G401.6 (cell line): ENCODE data around the gene PTPN7.
"Not testable (repeated sequence)": the region's sequence is repeated elsewhere in the genome, so short reads cannot be mapped to it uniquely, and the experiment has no call there.

Experiments used
- FAIRE-seq: peaks from 2 replicates; lab custom pipeline; 2012; peaks lifted over from hg19 to GRCh38; lab: Jason Lieb, UNC

The PTPN7 gene

DNA sequence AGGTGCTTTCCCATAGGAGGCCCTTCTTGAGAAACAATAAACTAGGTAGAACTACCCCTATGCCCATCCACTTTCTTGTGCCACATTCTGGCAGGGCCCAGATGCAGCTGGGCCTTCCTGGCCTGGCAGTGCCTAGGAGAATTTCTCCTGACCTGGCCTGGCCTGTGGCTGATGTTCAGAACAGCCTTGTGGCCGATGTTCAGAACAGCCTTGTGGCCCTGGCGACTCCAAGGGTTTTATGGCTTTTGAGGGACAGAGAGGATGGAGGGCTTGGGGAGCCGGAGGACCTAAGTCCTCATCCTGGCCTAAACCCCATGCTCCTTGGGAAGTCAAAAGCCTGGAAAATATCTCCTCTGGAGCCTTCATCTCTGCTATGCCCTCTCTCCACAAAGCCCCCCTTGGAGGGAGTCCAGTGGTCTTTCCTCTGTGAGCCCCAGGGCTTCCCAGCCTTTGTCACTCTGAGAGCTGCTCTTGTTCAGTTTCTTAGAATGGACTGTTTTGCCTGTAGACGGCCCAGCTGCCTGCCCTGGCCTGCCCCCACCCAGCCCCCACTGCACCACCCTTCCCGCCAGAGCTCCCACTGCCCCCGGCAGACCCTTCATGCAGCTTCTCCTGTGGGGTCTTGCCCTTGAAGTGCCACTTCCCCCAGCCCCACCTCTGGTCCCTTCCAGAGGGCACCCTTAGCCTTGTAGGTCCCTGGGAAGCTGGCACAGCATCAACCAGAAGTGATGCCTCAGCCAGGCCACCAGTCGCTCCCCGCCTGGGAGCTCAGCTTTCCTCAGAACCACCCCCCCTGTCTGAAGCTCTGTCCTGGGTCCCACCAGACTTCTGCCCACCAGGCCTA is 30.7 kb downstream of the PTPN7 start:
- FAIRE-seq: no peak

DNA sequence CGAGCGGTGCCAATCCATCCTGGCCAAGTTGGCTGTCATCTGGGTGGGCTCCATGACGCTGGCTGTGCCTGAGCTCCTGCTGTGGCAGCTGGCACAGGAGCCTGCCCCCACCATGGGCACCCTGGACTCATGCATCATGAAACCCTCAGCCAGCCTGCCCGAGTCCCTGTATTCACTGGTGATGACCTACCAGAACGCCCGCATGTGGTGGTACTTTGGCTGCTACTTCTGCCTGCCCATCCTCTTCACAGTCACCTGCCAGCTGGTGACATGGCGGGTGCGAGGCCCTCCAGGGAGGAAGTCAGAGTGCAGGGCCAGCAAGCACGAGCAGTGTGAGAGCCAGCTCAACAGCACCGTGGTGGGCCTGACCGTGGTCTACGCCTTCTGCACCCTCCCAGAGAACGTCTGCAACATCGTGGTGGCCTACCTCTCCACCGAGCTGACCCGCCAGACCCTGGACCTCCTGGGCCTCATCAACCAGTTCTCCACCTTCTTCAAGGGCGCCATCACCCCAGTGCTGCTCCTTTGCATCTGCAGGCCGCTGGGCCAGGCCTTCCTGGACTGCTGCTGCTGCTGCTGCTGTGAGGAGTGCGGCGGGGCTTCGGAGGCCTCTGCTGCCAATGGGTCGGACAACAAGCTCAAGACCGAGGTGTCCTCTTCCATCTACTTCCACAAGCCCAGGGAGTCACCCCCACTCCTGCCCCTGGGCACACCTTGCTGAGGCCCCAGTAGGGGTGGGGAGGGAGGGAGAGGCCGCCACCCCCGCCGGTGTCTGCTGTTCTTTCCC is 32.4 kb downstream of the PTPN7 start:
- no peak for FAIRE-seq

DNA sequence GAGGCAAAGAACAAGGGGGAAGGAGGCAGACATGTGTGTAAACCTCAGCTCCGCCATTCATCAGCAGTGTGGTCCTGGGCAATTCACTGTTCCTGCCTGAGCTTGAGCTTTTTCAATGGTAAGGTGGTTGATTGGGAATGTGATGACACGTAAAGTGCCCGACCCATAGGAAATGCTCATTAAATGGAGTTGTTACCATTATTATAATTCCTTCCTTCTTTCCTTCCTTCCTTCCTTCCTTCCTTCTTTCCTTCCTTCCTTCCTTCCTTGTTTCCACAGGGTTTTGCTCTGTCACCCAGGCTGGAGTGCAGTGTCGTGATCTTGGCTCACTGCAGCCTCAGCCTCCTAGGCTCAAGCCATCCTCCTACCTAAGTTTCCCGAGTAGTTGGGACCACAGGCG is 33.3 kb downstream of the PTPN7 start:
- FAIRE-seq: no peak

DNA sequence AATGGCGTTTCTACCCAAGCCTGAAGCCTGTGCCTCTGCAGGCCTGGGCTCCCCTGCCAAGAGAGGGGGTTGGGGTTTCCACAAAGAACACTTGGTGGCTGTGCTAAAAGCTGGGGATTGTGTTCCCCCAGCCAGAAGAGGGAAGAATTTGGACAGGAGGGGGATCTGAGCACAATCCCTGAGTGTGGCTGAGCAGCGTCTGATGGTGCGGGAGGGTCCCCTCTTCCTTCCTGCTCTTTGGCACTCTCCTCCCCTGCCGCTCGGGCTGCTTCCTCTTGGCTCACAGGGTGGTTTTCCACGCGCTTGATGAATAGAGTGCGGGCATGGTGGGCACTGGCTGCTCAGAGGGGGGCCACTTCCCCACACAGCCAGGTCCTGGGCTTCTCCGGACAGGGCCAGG is 34.0 kb downstream of the PTPN7 start:
- FAIRE-seq: no peak

DNA sequence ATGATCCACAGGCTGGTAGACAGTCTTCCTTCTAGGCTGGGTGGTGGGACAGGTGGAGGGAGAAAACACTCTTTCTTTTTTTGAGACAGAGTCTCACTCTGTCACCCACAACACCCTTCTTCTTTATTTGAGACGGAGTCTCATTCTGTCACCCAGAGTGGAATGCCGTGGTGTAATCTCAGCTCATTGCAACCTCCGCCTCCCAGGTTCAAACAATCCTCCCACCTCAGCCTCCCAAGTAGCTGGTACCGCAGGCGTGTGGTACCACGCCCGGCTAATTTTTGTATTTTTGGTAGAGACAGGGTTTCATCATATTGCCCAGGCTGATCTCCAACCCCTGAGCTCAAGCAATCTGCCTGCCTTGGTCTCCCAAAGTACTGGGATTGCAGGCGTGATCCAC is 34.8 kb downstream of the PTPN7 start:
- no peak for FAIRE-seq

DNA sequence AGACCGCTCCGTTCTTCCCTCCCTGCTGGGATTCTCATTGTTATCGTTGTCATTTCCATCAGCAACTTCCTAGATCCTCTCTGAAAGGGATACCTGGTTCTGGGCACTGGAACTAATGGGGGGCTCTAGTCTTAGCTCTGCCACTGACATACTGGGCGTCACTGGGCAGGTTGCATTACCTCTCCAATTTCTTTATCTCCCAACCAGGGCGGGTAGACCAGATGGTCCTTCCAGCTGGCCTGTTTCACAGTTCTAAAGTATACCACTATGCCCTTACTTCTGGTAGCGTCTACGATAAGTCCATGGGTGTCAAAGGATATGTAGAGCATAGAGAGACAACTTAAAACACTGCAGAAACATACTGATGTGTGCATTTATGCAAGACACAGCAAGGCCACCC is 36.3 kb downstream of the PTPN7 start:
- no peak for FAIRE-seq

DNA sequence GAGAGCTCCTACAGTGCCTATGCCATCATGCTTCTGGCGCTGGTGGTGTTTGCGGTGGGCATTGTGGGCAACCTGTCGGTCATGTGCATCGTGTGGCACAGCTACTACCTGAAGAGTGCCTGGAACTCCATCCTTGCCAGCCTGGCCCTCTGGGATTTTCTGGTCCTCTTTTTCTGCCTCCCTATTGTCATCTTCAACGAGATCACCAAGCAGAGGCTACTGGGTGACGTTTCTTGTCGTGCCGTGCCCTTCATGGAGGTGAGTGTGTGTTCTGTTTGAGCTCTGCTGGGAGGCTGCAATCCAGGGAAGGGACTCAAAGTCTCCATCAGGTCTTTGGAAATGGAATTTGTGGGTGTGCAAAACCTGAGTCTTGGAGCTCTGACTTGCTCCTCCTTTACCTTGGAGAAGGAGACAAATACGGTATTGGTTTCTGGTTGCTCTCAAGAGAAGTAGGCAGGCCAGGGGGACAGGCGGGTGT is 37.0 kb downstream of the PTPN7 start:
- FAIRE-seq: no peak

DNA sequence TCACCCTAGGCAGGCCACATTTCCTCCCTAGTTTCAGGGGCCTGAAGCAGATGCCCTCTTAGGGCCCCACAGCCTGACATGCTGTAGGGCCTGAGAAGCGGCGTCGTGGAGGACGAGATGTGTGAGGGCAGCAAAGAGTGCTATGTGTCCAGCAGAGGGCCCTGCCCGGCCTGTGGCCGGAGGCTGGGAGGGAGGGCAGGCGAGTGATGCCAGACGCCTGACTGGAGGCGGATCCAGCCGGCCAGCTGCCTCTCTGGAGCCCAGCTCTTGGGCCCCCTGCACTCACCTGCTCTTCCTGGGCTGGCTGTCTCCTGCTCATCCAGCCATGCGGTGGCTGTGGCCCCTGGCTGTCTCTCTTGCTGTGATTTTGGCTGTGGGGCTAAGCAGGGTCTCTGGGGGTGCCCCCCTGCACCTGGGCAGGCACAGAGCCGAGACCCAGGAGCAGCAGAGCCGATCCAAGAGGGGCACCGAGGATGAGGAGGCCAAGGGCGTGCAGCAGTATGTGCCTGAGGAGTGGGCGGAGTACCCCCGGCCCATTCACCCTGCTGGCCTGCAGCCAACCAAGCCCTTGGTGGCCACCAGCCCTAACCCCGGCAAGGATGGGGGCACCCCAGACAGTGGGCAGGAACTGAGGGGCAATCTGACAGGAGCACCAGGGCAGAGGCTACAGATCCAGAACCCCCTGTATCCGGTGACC is 37.6 kb downstream of the PTPN7 start, which contains the start of gene GPR37L1:
Gene GPR37L1 (plus strand): TSS at position 279 of the 697 bp plus-strand sequence. CDS start 47 bp downstream, at position 326.
- FAIRE-seq: no peak

DNA sequence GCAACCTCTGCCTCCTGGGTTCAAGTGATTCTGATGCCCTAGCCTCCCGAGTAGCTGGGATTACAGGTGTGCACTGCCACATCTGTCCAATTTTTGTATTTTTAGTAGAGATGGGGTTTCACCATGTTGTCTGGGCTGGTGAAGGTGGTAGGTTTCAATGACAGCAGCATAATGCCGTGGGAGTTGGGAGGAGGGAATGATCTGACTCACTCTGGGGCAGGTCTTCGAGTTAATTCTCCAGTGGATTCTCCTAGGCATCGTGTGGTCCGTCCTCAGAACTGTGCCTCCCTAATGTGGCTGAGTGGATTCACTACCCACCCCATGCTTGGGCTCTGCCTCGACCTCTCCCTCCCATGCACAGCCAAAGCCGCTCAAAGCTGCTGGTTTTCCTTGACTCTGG is 39.4 kb downstream of the PTPN7 start:
- no peak for FAIRE-seq

DNA sequence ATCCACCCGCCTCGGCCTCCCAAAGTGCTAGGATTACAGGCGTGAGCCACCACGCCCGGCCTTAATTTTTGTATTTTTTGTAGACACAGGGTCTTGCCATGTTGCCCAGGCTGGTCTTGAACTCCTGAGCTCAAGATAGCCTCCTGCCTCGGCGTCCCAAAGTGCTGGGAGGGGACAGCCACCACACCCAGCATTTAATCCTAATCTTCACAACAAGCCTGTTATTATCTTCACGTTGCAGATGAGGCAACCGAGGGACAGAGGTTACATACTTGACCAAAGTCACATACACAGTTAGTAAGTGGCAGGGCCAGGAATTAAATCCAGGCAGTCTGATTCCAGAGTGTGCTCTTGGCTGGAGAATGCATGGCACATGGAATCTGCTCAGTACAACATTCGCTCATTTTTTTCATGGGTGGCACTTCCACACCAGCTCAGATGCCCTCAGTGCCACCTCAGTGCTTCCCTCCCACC is 42.5 kb downstream of the PTPN7 start:
- FAIRE-seq: no peak

DNA sequence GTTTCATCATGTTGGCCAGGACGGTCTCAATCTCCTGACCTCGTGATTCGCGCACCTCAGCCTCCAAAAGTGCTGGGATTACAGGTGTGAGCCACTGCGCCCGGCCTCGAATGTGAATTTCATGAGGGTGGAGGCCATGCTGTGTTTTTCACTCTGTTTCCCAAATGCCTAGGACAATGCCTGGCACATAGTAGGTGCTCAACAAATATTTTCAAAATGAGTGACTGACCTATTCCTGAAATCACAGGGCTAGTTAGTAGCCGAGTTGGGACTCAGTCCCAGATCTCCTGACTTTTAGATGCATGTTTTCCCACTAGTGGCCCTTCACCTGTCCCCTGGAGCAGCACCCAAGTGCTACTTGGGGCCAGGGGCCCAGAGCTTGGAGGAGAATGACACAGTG is 44.1 kb downstream of the PTPN7 start:
- FAIRE-seq: no peak

DNA sequence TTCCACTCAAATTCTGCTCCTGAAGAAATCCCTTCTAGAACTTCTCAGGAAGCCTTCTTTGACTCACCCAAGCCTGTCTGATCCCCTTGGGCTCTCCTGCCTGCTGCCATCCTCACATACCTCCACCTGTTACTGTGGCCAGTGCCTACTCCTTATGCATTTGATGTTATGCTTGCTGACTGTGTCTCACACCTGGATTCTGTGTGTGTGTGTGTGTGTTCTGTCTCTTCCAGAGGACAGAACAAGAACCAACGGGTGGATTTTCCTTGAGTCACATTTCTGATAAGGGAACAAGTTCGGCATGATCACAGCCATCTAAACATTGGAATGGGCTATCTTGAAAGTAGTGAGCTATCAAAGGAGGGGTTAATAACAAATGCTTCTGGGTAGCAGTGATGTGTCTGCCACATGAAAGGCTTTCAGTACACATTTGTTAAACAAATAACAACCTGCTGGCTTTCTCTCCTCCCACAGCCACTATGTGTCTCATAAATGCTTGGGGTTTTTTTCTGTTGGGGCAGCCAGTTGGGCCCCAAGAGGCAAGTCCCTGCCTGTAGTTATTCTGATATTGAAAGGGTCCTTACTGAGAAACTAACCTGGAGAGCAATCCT is 46.6 kb downstream of the PTPN7 start:
- FAIRE-seq: no peak

DNA sequence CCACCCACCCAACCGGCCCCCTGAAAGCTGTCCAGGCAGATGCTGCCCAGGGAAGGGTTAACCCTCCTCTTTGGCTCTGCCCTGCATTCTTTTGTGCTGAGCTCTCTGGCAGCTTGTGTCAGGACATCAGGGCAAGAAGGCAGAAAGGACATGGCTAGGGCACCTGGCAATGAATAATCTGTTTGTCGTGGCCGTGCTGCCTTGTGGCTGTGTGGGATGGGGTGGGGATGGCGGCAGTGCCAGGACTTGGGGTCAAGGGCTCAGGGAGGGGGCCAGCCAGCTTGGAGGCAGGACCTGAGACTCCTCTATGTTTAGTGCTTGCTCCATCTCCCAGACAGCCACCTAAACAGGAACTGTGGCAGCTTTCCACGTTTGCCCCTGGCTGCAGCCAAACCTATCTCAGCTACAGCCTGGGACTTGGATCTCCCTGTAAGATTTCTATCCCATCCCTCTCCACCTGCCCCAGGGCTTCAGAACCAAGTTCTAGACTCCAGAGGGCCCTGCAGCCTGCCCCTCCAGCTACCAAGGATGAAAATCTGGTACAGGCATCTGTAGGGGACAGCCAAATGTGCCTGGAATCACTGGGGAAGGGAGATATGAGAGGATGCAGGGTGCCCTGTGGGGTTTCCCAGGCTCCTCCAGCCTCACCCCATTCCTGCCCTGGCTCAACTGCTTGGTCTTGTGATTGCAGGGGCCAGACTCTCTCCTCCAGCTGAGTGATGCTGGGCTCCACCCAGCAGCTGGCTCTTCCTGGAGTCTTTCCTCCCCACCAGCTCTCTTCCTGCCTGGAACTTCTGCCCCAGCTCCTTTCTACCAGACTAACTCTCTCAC is 47.3 kb downstream of the PTPN7 start:
- no peak for FAIRE-seq

DNA sequence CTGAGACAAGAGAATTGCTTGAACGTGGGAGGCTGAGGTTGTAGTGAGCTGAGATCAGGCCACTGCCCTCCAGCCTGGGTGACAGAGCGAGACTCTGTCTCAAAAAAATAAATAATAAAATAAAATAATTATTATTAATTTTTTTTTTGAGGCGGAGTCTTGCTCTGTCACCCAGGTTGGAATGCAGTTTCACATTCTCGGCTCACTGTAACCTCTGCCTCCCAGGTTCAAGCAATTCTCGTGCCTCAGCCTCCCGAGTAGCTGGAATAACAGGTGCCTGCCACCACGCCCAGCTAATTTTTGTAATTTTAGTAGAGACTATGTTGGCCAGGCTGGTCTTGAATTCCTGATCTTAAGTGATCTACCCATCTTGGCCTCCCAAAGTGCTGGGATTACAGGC is 48.8 kb downstream of the PTPN7 start:
- FAIRE-seq: not testable (repeated sequence)

DNA sequence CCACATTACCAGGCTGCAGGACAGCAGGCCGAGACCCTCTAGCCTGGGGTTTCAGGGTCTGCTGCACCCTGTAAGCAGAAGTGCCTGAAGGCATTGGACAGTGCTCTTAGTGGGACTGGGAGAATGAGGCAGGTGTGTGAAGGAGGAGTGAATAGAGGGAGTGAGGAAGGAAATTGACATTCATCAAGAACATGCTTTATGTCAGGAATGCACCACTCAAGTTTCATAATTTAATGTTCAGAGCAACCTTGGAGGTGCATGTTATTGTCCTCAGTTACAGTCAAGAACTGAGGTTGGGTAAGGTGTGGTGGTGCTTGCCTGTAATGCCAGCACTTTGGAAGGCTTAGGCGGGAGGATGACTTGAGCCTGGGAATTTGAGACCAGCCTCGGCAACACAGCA is 49.4 kb downstream of the PTPN7 start:
- no peak for FAIRE-seq

DNA sequence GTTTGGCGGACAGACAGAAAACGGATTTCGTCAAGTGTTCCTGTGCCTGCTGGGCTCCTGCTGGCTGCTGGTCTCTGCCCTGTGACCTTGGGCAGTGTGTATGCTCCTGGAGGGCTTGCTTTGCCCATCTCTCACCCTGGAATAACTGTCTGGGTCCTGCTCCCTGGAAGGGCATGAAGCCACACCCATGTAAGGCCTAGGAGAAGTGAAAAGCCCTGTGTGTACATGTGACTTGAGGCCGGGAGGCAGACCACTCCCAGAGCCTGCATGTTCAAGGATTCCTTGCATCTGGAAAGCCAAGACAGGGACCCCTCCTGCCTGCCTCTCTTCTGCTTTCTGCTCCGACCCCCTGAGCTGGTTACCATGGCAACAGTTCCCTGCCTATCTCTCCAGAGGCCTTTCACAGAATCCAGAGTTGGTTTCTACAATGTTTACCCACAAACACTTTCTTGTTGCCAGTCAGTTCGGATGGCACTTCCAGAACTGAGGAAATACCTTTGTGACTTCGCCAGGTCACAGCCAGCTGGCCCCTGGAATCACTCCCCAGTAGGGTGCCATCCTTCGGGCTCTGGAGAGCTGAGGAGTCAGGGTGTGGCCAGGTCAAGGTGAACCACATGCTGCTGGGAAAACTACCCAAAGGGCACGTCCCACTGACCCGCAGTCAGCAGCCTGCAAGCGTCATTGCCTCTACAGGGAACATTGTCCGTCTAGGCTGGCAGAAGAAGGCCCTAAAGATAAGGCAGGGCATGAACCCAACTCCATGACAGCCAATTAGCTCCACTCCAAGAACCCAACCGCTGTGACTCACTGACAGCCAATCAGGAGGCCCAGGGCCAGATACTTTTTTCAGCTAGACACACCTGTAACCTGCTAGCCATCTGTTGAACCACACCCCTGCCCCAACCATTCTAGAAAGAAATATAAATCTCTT is 52.3 kb downstream of the PTPN7 start:
- FAIRE-seq: no peak

DNA sequence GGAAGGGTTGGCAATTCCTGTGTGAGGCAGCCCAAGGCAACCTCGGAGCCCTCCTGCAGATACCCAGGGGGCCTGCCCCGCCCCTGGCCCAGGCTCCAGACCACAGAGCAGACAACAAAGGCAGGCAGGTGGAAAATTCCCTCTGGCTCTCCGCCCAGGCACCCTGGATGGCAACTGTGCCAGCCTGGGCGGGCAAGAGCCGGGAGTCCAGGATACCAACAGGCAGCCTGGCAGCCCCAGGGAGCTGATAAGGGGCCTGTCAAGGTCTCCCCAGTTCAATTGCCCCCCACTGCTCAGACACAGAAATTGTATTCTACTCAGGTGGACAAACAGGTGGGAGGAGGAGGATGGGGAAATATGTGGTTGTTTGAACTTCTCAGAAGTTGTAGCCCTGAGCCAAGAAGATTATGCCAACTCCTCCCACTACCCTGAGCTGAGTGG is 53.1 kb downstream of the PTPN7 start:
- no peak for FAIRE-seq

DNA sequence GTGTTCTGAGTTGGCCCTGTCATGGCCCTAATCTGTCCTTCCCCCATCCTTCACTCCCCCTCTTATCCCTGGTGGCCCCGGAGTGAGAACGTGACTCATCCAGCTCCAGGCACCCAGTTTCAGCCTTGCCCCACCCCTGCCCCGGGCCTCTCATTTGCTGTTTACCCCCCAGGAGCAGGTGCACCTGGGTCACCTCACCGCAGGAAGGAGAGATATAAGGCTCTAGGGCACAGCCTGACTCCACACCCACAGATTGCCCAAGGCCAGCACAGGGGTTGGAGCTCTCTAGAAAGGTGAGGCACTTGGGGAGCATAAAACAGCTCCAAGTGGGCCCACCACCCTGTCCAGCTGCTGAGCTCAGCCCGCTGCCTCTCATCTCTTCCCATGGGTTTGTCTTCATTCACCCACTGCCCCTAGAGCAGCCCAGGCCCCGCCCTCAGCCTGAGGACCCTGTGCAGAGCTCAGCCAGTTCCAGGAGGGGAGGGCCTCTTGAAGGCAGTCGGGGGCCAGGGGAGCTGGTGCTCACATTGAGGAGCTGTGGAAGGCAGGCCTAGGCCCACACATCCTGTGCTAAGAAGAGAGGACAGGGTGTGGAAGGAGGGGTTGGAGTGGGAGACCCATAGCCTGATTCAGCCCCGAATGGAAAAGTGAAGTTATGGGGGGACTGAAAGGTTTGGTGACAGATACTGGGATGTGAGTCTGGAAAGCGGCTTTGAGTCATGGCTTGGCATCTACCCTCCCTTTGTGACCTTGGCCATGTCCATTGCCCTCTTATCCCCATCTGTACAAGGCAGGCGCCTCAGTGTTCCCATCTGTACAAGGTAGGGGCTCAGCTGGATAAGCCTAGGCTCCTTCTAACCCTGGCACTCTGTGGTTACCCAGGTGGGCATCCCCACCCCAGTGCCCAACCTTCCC is 53.8 kb downstream of the PTPN7 start:
- no peak for FAIRE-seq
